ENCODE measurements around the gene TTC39B.
"Not testable (repeated sequence)": the region's sequence is repeated elsewhere in the genome, so short reads cannot be mapped to it uniquely, and the experiment has no call there.

The TTC39B gene

GRCh38 chr9:15306757-15307522 lies at the start of gene TTC39B:
TTC39B (minus strand) TSS chr9:15307216; CDS start chr9:15307125, 91 bp downstream.
- DNase-seq (ENCODE audit: low read depth): peak; percentile 45

DNA sequence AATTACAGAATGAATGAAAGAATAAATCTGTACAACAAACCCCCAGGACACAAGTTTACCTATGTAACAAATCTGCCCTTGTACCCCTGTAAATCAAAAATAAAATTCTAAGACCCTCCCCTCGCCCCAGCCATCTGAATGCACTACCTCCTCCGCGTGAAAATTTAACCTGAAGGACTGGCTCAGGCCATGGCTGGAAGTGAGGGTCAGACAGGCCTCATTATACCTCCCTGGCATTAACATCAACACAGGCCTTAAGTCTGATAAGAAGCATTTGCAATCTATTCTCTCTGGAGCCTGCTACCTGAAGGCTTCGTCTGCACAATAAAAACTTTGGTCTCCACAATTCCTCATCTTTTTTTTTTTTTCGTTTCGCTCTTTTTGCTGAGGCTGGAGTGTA lies 48.7 kb upstream of the TTC39B start:
- DNase-seq (ENCODE audit: low read depth): no peak

DNA sequence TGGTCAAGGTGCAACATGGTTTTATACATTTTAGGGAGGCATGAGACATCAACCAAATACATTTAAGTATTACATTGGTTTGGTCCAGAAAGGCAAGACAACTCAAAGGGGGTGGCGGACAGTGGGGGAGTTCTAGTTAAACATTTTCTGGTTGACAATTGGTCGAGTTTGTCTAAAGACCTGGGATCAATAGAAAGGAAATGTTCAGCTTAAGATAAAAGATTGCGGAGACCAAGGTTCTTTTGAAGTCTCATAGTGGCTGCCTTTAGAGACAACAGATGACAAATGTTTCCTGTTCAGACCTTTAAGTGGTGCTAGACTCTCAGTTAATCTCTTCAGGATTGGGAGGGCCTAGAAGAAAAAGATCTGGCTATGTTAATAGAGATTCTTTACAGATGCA lies 47.7 kb upstream of the TTC39B start:
- DNase-seq (ENCODE audit: low read depth): no peak

- no peak for DNase-seq (ENCODE audit: low read depth)
These were observed 46.9 kb upstream of the TTC39B start for GRCh38 chr9:15353892-15354291.

DNA sequence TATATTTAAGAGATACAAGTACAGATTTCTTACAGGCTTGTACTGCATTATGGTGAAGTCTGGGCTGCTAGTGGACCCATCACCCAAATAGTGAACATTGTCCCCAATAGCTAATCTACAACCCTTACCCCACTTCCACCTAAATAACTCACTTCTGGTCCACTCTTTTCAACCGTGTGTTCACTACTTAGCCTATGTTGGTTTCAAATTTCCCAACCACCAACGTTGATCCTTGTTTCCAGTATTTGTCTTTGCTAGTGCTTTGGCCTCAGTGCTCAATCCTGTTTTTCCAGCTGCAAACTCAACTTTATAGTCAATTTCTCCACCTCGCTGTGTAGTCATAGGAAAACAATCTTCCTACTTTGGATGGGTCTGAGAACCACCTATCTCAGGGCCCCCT lies 45.3 kb upstream of the TTC39B start:
- no peak for DNase-seq (ENCODE audit: low read depth)

DNA sequence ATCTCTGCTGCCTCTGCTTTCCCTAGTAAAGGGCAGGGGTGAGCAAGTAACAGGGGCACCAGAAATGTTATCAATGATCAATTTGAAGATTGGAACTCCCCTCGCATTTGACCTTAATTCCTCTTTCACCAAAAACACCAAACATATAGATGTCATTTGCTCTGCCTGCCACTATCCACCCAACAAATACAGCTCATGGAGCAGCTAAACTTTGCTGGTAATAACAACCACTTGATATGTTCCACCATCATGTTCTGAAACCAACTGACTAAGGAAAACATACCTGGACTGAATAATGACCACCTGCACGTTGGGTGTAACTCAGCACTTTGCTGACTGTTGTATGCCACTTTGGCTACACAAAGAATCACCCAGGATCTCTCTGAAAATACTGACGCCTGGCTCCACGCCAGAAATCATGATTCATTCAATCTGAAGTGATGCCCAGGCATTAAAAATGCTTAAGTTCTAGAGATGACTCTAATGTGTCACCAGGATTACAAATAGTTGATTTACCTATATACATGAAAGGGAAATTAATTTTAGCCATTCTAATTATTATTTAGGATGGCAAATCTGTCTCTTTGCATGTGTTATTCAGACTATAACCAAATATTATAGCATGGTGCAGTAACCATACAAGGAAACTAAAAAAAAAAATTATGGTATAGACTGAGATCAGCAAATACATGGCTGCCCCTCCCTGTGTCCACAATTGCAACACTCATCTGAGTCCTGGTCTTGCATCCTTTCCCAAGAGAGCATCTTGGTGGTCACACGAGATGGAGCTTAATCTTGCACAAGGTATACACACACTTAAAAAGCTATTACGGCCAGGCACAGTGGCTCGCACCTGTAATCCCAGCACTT lies 43.1 kb upstream of the TTC39B start:
- no peak for DNase-seq (ENCODE audit: low read depth)

DNA sequence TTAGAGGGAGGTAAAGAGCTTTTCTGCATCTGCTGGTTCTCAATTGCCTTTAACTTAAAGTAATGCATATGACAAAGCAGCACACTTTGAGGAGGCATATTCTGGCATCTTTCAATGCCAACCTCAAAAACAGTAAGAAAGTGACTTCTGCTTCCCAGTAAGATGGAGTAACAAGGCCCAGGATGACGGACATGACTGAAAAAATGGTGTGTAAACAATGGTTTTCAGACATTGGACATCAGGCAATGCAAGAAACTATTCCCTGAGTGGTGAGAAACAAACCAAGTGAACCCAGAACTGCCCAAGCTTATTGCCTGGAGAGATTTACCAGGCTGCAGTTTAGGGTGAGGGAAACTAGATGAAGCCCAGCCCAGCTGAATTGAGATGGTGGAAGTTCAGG lies 39.8 kb upstream of the TTC39B start:
- no peak for DNase-seq (ENCODE audit: low read depth)

GRCh38 chr9:15344191-15344590 lies 37.2 kb upstream of the TTC39B start:
- no peak for DNase-seq (ENCODE audit: low read depth)

DNA sequence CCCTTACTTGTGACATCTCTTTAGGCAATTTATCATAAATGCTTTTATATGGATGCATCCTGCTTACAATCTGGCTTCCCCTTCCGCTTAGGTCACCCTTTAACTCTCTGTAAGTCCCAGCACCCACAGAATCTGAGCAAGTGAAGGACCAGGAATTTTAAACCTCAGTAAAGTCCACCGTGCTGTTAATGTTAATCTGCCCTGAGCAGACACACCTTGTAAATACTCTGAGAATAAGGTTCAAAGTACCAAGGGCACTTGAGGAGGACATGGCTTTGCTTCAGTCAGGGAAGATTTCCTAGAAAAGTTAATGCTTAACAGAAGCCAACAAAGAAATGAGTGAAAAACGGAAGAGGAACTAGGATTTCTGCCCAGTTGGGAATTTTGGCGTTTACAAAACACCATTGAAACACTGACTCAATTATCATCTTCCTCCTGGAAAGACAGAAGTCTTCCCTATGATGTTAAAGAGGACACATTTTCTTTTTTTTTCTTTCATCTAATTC lies 26.4 kb upstream of the TTC39B start:
- no peak for DNase-seq (ENCODE audit: low read depth)

GRCh38 chr9:15332939-15333338 lies 25.9 kb upstream of the TTC39B start:
- no peak for DNase-seq (ENCODE audit: low read depth)

DNA sequence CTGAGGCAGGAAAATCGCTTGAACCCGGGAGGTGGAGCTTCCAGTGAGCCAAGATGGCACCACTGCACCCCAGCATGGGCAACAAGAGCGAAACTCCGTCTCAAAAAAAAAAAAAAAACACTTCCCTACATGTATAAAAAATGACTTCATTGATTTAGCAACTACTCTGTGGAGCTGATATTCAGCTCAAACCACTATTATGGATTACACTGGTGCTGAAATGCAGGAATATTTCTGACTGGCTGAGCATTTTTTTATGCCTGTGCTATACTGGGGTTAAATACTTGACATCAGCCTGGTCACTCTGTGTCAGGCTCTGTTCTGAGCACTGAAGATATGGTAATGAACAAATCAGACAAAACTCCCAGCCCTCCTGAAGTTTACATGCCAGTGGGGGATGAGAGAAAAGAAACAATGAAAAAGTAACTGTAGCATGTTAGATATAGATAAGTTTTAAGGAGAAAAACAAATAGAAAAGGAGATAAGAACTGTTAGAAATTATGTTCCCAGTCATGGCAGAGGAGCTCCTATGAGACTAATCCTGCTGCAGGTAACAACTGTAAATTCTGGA lies 22.6 kb upstream of the TTC39B start:
- no peak for DNase-seq (ENCODE audit: low read depth)

- no peak for DNase-seq (ENCODE audit: low read depth)
These were observed 21.9 kb upstream of the TTC39B start for GRCh38 chr9:15328946-15329345.

DNA sequence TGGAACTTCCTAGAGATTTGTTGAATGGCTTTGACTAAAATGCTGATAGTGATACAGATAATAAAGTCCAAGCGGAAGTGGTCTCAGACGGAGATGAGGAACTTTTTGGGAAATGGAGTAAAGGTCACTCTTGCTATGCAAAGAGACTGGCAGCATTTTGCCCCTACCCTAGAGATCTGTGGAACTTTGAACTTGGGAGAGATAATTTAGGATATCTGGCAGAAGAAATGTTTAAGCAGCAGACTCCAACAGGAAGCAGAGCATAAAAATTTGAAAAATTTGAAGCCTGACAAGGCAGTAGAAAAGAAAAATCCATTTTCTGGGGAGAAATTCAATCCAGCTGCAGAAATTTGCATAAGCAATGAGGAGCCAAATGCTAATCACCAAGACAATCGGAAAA lies 15.7 kb upstream of the TTC39B start:
- DNase-seq (ENCODE audit: low read depth): not testable (repeated sequence)

GRCh38 chr9:15319661-15320060 lies 12.6 kb upstream of the TTC39B start:
- not testable (repeated sequence) for DNase-seq (ENCODE audit: low read depth)

- no peak for DNase-seq (ENCODE audit: low read depth)
These were observed 10.8 kb upstream of the TTC39B start for GRCh38 chr9:15317836-15318235.

- DNase-seq (ENCODE audit: low read depth): no peak
These were observed 4.6 kb upstream of the TTC39B start for GRCh38 chr9:15311607-15312006.

DNA sequence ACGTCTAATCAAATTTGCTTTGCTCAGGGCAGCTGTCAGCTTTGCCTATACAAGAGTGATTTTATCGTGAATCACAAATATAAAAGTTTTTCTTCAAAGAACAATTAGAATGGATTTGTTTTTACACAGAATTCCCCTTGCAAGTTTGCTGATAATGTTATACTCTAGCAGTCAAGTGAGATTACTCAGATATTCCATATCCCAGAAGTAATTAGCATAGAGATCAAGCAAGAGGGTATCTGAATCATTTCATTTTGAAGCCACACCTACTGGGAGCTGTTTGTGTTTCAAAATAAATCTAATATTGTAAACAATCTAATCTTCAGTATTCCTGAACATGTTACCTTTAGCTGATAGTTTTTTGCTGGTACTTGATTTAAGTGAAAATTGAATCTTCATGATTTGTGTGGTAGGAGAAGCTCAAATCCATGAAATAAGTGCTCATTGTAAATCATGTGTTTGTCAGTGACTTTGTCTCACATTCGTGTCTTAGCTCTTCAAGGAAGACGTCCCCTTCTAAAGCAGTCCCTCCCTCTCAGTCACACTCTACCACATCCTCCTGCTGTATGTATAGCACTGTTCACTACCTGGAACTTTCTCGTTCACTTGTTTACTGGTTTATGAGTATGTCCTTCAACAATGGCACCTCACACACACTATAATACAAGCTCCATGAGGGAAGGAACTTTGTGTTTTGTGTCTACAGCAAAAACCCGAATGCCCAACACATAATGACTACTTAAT lies 3.3 kb upstream of the TTC39B start:
- DNase-seq (ENCODE audit: low read depth): no peak

GRCh38 chr9:15308511-15308910 lies 1.5 kb upstream of the TTC39B start:
- DNase-seq (ENCODE audit: low read depth): no peak

GRCh38 chr9:15307523-15307841 lies 466 bp upstream of the TTC39B start:
- no peak for DNase-seq (ENCODE audit: low read depth)

DNA sequence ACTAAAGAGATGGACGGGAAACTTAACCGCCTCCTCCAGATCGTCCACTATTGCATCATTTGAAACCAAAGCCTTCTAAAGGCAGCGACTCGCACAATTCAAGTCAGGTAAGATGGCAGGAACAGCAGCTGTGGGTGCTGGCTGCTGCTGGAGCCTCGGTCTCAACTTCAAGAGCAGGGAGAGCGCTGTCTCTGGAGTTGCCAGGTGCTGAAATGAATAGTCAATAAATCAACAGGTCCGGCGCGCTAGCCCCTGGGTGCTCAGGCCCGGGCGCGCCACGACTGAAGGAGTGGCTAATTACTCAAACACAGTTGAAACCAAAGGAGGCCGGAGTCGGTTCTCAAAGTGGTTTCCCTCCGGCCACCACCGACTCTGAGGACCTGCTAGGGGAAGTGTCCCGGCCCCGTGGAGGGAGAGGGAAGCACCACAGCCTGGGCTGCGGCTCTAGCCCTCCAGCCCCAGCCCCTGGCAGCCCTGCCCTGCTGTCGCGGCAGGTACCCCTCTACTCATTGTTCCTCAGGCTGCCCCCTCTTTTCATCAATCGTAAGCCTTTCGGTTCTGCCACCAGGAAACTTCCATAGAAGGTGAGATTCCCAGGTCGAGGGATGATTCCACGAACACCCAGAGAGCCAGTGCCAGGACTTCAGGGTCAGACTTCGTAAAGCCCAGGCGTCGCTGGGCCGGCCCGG lies 804 bp downstream of the TTC39B start:
- no peak for DNase-seq (ENCODE audit: low read depth)

- no peak for DNase-seq (ENCODE audit: low read depth)
These were observed 1.5 kb downstream of the TTC39B start for GRCh38 chr9:15305470-15305869.

DNA sequence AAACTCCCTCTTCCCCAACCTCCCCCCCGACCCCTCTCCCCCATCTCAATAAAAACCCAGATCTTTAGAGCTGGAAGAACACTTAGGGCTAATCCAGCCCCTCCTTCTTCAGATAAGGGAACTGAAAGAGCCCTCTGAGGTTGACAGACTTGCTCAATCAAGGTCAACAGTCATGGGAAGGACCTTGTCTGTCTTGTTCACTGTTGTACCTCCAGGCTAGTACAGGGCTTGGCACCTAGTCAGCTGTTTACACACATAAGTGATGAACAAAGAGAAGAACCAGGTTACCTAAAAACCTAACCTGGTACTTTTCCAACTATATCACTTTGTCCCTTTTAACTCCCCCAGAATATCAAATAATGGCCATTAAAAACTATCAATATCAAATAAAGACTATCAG lies 2.4 kb downstream of the TTC39B start:
- no peak for DNase-seq (ENCODE audit: low read depth)

Data from stimulated activated CD4-positive, alpha-beta T cell treated with anti-CD3 and anti-CD28 coated beads, Interleukin-2, amount 100 ng/mL, for 4 hours (primary cell).